Measurements from ENCODE around the gene RASGRP3. TPM values are rescaled to one million over a fixed set of nuclear protein-coding genes. Genes with fewer than 3 reads are reported as not detected.

RASGRP3 gene
- total and polyA plus RNA-seq, 2 of the 13 experiments (the other 11 are each of a cell fraction or from before 2014, with no cell fraction given) = 0.01 TPM; not detected in 1

- Histone ChIP-seq H3K4me1 (ENCODE audit: insufficient read depth, low read length) (no peaks in the 10 kb centered on the region), H3K9ac (ENCODE audit: insufficient read depth, low read depth, low read length) (no peak overlapping the region), H3K27ac (ENCODE audit: extremely low read length, insufficient read depth, low read length) (no peak overlapping the region), H3K79me2 (ENCODE audit: insufficient read depth, low read length) (no peaks in the 10 kb centered on the region), H3K36me3 (replicated peaks in 1 of 2; ENCODE audit: control insufficient read depth in 1 of 2, insufficient read depth in 2 of 2, low read length in 2 of 2) (no peaks in the 10 kb centered on the region), H2AFZ (ENCODE audit: low read length) (no peak overlapping the region), H3K4me3 (replicated peaks in 1 of 3; ENCODE audit: insufficient read depth in 1 of 3, low read depth in 2 of 3, low read length in 3 of 3) (no peak overlapping the region), H3K4me2 (ENCODE audit: low read depth, low read length) (no peak overlapping the region), H4K20me1 (ENCODE audit: insufficient read depth, low read length) (no peaks in the 10 kb centered on the region), H3K27me3 (ENCODE audit: control insufficient read depth in 1 of 2, insufficient read depth in 2 of 2, low read length in 2 of 2) (peaks cover 0 to 5% of the 10 kb centered on the region in 2 experiments; a peak in 1 of 5 replicates), H3K9me3 (ENCODE audit: low read length) (no peaks in the 10 kb centered on the region)
- DNase-seq (ENCODE audit: low spot score) (no peak), ATAC-seq (no peak), FAIRE-seq (no peak)
- ChIA-PET POLR2A (no interaction called here), CTCF (ENCODE audit: low intra/inter-chr PET ratio, low total read pairs) (no interaction called here)
- BruUV-seq (replicated peaks) = no TSS peak
- in situ Hi-C loops (cut with HindIII; ENCODE audit: extremely low pct_ligation_motif_present, low pct_unique_long_range_greater_than_20kb) (no loop called here), intact Hi-C loops (cut with micrococcal nuclease; ENCODE audit: unreplicated experiment) (no loop called here)
- 19% methylated on average over 5 of the region's 5 CpGs for WGBS (ENCODE audit: low lambda C conversion rate)
- TF ChIP-seq ZNF607 (CRISPR knock-in tag; IDR thresholded peaks at IDR 0.05; ENCODE audit: borderline replicate concordance) (no peak), MAFG (CRISPR knock-in tag; IDR thresholded peaks at IDR 0.05) (no peak), ZNF556 (CRISPR knock-in tag; IDR thresholded peaks at IDR 0.05; ENCODE audit: borderline replicate concordance) (no peak), FOXO1 (CRISPR knock-in tag; IDR thresholded peaks at IDR 0.05) (no peak), HOXA7 (CRISPR knock-in tag; IDR thresholded peaks at IDR 0.05) (no peak), ZNF644 (CRISPR knock-in tag; IDR thresholded peaks at IDR 0.05; ENCODE audit: low read depth) (no peak), ZNF691 (CRISPR knock-in tag; IDR thresholded peaks at IDR 0.05; ENCODE audit: borderline replicate concordance, low read depth) (no peak), ZNF652 (CRISPR knock-in tag; IDR thresholded peaks at IDR 0.05; ENCODE audit: borderline replicate concordance, low read depth) (no peak), ZNF704 (CRISPR knock-in tag; IDR thresholded peaks at IDR 0.05; ENCODE audit: borderline replicate concordance) (no peak), ZNF776 (CRISPR knock-in tag; IDR thresholded peaks at IDR 0.05) (no peak), TOE1 (CRISPR knock-in tag; IDR thresholded peaks at IDR 0.05) (no peak), SYNCRIP (IDR thresholded peaks at IDR 0.05; ENCODE audit: insufficient read depth, low read depth, low read length) (no peak), ZBTB2 (CRISPR knock-in tag; IDR thresholded peaks at IDR 0.05; ENCODE audit: low read depth) (no peak), SMC3 (IDR thresholded peaks at IDR 0.05; ENCODE audit: low read length) (no peak), ZNF563 (CRISPR knock-in tag; IDR thresholded peaks at IDR 0.05) (no peak), ZNF567 (CRISPR knock-in tag; IDR thresholded peaks at IDR 0.05; ENCODE audit: borderline replicate concordance) (no peak), ARNT2 (CRISPR knock-in tag; IDR thresholded peaks at IDR 0.05; ENCODE audit: low read depth) (no peak), FOSL1 (CRISPR knock-in tag; IDR thresholded peaks at IDR 0.05; ENCODE audit: borderline replicate concordance) (no peak), CENPT (CRISPR knock-in tag; IDR thresholded peaks at IDR 0.05; ENCODE audit: low read depth) (no peak), ATF5 (CRISPR knock-in tag; IDR thresholded peaks at IDR 0.05; ENCODE audit: low read depth) (no peak)
Observed at GRCh38 chr2:33498291-33498956, 22.0 kb downstream of the RASGRP3 start.
